Kidney (tissue), 14 donors: ENCODE data around the gene FEZF1. TPM values are rescaled to one million over a fixed set of nuclear protein-coding genes. Genes with fewer than 3 reads are reported as not detected.

Source experiments
- DNase-seq, 5 donors: peaks; one replicate each; pipeline ENCODE4 v3.0.0-alpha.2; 2013 to 2020
- FAIRE-seq: peaks from 2 replicates; lab custom pipeline; 2012; peaks lifted over from hg19 to GRCh38; lab: Jason Lieb, UNC
- H3K27ac ChIP-seq, 2 donors: one replicate each; pipeline ENCODE4 v1.7.0; 2013; ENCODE audit warnings: low read depth in 2 of 2, low read length in 2 of 2, inconsistent platforms in 1 of 2
- H3K27me3 ChIP-seq: one replicate; pipeline ENCODE4 v1.7.1; 2013; ENCODE audit warnings: low read length, inconsistent platforms; ENCODE audit not compliant: control insufficient read depth, insufficient read depth
- H3K36me3 ChIP-seq, 3 donors: one replicate each; pipeline versions ENCODE4 v1.7.0 to v1.7.1; 2013; ENCODE audit warnings: low read length in 3 of 3, control low read depth in 1 of 3, inconsistent platforms in 1 of 3; ENCODE audit not compliant: insufficient read depth in 3 of 3, control insufficient read depth in 2 of 3
- H3K4me1 ChIP-seq, 3 donors: one replicate each; pipeline versions ENCODE4 v1.7.0 to v1.7.1; 2013; ENCODE audit warnings: low read length in 3 of 3, inconsistent platforms in 1 of 3, low read depth in 1 of 3; ENCODE audit not compliant: control insufficient read depth in 2 of 3, insufficient read depth in 2 of 3
- H3K4me3 ChIP-seq, 3 donors: one replicate each; pipeline versions ENCODE4 v1.7.0 to v1.8.1; 2013; ENCODE audit warnings: low read length in 3 of 3, control low read depth in 1 of 3, inconsistent platforms in 1 of 3
- H3K9ac ChIP-seq, 3 donors: one replicate each; pipeline versions ENCODE4 v1.7.0 to v1.7.1; 2013; ENCODE audit warnings: low read length in 3 of 3, control low read depth in 1 of 3, inconsistent platforms in 1 of 3
- H3K9me3 ChIP-seq, 3 donors: one replicate each; pipeline versions ENCODE4 v1.7.0 to v1.7.1; 2013; ENCODE audit warnings: low read length in 3 of 3, control low read depth in 1 of 3, inconsistent platforms in 1 of 3; ENCODE audit not compliant: control insufficient read depth in 2 of 3, insufficient read depth in 1 of 3
- CTCF ChIP-seq: IDR thresholded peaks from 3 replicates; pipeline ENCODE4 v1.5.1; 2012; ENCODE audit warnings: mild to moderate bottlenecking, moderate library complexity, borderline replicate concordance; ENCODE audit not compliant: insufficient read depth; ENCODE audit errors: extremely low read depth
- intact Hi-C: fragments of 100-400 bp; cut with DNase I; formaldehyde crosslinking; loops from one replicate; pipeline ENCODE4 v1.11.1; 2022
- polyA plus RNA-seq: library from polyadenylated mRNA; stranded (reverse); fragments of 350-450 nt; fragmentation: Illumina TruSeq; extraction: RNeasy Lipid Tissue Mini Kit (QIAGEN cat#74804); gene quantifications from one replicate; pipeline ENCODE4 v1.2.3, GENCODE V29; 2014; ENCODE audit warnings: low read depth, low replicate concordance; ENCODE audit not compliant: insufficient read depth
- total RNA-seq: library from RNA; stranded (reverse); fragmentation: NEBNext Ultra II Directional; extraction: Animal tissue kit (Norgen Biotek cat#: 25700); gene quantifications from one replicate; pipeline ENCODE4 v1.2.1, GENCODE V29; 2021
- donor health status: control.
- donor health status: control.
- donor health status: control.
- donor health status: control.
- donor health status: control.
- donor health status: DM: yes; HTN: yes; CAD: no.
- donor health status: Normal renal cell carcinoma (clear cell type).

Gene FEZF1
- total and polyA plus RNA-seq, 2 donors from 2014 or later: not detected

- intact Hi-C loops: no loop called here
- no peak for TF ChIP-seq CTCF
- Histone ChIP-seq H3K27ac (no peak overlapping the region), H3K27me3 (peaks cover 75% of the 10 kb centered on the region), H3K4me1 (peaks cover 0 to 7% (median 0%) of the 10 kb centered on the region in 3 donors), H3K9me3 (no peaks in the 10 kb centered on the region), H3K4me3 (no peak overlapping the region), H3K9ac (no peak overlapping the region), H3K36me3 (no peaks in the 10 kb centered on the region)
- DNase-seq (peak; percentile 25 to 54 (median 43)), FAIRE-seq (no peak)
Measured at GRCh38 chr7:122301858-122302760, 2.4 kb downstream of the FEZF1 start.

GRCh38 chr7:122300956-122301833 is 3.4 kb downstream of the FEZF1 start:
- intact Hi-C loops: no loop called here
- H3K36me3 ChIP-seq: no peaks in the 10 kb centered on the region
- H3K9ac ChIP-seq: no peak overlapping the region
- FAIRE-seq (no peak), DNase-seq (peak in 1 of 5 donors; percentile 41)
- no peaks in the 10 kb centered on the region for H3K9me3 ChIP-seq
- peaks cover 67% of the 10 kb centered on the region for H3K27me3 ChIP-seq
- no peak overlapping the region for H3K4me3 ChIP-seq
- no peak overlapping the region for H3K27ac ChIP-seq
- TF ChIP-seq CTCF: no peak
- peaks cover 0 to 6% (median 0%) of the 10 kb centered on the region in 3 donors for H3K4me1 ChIP-seq

GRCh38 chr7:122300211-122300932 is 4.2 kb downstream of the FEZF1 start:
- no peak for TF ChIP-seq CTCF
- peaks cover 67% of the 10 kb centered on the region for H3K27me3 ChIP-seq
- H3K4me3 ChIP-seq: no peak overlapping the region
- DNase-seq (peak; percentile 32 to 66 (median 46)), FAIRE-seq (no peak)
- intact Hi-C loops: no loop called here
- no peaks in the 10 kb centered on the region for H3K9me3 ChIP-seq
- H3K9ac ChIP-seq: no peak overlapping the region
- no peaks in the 10 kb centered on the region for H3K36me3 ChIP-seq
- peaks cover 0 to 3% (median 0%) of the 10 kb centered on the region in 3 donors for H3K4me1 ChIP-seq
- no peak overlapping the region for H3K27ac ChIP-seq
